HG02798 (cell line): ENCODE data around the gene FOXO1.

Experiments
- ATAC-seq: cut with Tn5 transposase; IDR thresholded peaks from one replicate; pipeline ENCODE4 v1.9.1; 2021; ENCODE audit warnings: mild to moderate bottlenecking; ENCODE audit not compliant: unreplicated experiment, poor library complexity

FOXO1 gene

DNA sequence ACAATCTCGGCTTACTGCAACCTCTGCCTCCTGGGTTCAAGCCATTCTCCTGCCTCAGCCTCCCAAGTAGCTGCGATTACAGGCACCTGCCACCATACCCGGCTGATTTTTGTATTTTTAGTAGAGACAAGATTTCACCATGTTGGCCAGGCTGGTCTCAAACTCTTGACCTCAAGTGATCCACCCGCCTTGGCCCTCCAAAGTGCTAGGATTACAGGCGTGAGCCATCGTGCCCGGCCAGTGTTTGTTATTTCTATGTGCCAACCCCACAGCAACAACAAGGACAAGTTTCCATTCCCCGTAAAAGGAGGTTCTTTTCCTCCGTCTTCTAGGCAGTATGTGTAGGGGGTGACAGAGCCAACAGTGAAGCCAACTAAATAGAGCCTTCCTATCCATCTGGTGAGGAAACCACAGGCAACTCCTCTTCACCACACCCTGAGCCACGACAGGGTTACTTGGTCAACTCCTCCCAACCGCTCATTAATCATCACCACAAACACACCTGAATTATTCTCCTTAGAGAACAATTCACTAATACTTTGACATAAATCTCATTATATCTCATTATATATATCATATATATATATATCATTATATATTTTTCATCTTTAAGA lies 25.5 kb downstream of the FOXO1 start:
- no peak for ATAC-seq

DNA sequence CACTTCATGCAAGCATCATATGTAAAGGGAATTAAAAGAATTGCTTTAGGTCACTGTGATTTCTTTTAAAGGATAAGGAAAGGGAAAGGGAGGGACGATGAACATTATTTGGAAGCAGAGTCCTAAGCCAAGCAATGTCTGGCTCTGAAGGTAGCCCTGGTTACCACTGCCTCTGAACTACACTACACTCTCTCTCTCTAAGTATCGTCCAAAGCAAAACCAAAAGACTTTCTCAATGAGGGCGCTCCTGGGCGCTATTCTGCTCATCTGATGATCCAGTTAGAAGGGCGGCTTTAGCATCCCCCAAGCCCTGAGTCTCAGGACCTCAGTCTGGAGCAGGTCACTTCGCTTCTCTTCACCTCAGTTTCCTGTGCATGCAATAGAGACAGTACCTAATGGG lies 26.2 kb downstream of the FOXO1 start:
- no peak for ATAC-seq

DNA sequence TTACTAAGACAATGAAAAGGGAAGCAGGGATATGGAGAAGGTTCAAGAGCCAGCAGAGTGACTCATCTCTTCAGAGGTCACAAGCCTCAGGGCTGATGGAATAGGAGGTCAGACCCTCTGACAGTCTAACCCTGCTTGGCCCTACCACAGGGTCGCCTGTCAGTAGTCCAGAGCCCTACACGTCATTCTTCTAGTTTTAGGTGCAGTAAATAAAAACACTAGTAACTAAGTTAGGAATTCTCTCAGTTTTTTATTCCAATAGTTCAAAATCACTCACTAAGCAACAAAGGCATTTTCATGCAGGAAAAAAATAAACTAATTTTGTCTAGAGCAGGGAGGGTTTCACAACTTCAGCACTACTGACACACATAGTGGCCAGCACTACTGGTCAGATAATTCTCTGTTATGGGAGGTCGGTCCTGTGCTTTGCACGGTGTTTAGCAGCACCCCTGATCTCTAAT lies 27.2 kb downstream of the FOXO1 start:
- ATAC-seq = no peak

DNA sequence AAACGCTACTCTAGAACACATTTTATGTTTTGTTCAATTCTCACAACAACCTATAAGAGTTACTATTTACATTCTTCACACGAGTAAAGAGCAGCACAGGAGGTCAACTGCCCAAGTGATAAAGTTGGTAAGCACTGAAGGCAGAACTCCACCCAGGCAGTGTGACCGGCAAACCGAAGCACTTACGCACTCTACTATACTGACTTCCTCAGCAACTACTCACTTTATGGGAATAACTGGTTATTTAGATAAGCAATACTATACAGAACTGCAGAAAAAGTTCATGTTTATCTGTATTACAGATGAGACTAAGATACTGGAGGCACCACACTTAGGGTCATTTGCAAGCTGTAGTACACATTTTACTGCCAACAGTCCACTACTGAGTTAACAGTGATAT lies 28.8 kb downstream of the FOXO1 start:
- ATAC-seq = no peak

DNA sequence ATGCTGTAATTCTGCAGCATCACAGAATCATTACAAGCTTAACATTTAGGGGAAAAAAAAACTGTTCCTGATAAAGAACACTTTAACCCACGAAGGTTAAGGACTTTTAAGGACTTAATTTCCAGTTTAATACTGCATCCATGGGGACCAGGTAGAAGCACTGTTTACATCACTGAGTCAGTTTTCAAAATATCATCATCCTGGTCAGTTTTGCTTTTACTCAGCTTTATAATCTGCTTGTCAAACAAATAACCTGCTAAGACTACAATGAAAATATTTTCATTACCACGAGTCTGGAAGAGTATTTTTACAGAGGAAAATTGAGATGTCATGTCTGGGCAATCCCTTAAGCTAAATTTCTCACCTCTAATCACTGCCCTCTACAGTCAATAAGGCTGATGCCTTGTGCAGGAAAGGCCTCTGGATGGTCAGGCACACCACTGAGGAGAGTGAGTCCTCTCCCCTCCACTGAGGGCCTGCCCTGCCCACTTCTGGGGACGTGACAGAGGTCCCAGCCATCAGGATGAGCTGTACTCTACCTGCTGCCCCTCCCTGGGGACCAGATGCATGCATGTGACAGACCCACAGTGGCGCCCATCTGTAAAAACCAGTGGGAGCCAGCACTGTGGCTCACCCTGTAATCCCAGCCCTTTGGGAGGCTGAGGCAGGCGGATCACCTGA lies 31.0 kb downstream of the FOXO1 start:
- ATAC-seq = no peak

DNA sequence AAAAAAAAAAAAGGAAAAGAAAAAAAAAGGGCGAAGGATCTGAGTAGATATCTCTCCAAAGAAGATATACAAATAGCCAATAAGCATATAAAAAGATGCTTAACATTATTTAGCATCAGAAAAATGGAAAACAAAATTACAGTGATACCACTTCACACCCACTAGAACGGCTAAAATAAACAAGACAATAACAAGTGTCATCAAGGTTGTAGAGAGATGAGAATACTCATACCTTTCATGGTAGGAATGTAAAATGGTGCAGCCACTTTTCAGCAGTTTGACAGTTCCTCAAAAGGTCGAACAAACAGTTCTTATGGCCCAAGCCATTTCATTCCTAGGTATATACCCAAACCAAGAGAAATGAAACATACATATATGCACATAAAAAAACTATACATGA lies 33.5 kb downstream of the FOXO1 start:
- ATAC-seq = no peak

DNA sequence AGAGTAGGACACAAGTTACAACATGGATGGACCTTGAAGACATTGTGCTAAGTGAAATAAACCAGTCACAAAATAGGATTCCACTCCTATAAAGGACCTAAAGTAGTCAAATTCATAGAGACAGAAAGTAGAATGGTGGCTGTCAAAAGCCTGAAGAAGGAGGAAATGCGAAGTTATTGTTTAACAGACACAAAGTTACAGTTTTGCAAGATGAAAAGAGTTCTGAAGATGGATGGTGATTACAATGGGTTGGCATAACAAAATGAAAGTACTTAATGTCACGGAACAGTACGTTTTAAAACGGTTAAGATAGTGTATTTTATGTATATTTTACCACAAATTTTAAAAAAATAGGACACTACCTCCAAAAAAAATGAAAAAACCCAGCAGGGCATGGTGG lies 34.8 kb downstream of the FOXO1 start:
- peak; percentile 40 for ATAC-seq

DNA sequence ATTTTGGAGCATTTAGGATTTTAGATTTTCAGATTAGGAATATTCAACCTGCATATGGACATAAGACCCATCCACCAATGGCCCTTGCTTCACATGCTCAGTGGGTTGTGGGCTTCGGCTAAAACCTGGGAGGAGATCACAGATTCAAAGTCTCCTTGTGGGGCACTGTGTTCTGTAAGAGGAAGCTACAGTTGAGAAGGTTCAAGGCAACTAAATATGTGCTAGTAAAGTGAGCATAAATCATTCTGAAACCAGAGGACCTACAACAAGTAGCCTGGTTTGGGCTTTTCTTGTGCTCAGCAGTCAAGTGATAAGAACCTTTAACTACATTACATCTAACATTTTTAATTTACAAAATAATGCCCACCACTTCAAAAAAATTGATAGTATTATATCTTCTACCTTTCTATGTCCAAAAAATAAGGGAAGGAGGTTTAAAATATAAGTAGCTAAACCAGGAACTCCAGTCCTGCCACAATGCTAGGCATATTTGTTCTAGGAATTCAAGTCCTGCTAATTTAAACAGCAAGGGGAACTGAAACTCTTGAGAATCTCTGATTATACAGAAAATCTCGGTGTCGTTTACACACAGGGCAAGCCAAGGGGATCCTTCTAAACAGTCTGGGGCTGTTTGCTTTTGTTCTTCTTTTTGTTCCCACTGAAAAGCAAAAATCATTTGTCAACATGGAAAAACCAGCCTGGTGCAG lies 36.6 kb downstream of the FOXO1 start:
- ATAC-seq = peak; percentile 77

DNA sequence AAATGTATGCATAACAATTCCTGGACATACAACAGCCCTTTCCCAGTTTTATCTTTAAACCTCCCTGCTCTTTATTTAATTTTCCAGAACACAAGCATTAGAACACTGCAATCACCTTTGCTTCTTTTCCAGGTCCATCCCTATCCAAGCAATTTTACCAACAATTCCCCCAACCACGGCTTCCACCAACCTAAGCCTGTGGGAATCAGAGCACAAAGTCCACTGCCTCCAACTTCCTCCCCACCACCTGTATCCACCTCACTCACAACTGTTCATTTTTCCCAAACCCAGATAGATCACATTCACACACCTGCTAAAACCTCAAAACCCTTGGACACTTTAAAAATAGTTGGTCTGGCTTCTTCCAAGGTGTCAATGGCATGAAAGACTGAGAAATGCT lies 39.5 kb downstream of the FOXO1 start:
- no peak for ATAC-seq

DNA sequence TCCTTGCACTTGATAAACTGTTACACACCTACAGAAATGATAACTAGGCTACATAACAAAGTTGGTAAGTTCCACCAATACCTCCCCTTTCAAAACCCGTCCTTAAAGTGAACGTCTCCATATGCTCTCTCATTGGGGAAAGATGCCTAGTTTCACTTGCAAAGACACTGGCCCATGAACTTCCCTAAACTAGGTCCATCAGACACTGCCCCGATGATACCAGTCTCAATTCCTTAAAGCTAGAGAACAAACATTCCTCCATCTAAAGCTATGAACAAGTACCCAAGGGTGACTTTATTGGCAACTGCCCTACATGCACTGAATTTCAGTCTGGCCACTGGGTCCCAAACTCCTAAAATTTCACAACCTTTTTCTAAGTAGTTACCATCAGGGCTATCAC lies 39.9 kb downstream of the FOXO1 start:
- ATAC-seq = no peak

DNA sequence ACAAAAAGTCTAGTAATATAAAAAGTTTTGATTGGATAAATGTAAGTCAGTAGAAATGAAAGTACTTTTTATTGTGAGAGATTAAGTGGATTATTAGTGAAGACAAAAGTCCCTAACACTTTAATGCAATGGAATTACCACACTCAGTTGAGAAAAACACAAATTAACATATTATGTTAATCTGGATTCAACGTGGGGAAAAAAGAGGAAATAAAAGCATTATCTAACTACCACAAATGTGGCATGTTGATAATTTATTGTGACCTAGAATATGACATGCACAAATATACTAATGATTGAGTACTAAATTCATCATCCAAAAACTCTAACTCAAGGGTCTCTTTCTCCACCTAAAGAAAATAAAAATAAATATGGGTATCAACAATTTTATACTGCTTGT lies 41.5 kb downstream of the FOXO1 start:
- ATAC-seq = no peak

DNA sequence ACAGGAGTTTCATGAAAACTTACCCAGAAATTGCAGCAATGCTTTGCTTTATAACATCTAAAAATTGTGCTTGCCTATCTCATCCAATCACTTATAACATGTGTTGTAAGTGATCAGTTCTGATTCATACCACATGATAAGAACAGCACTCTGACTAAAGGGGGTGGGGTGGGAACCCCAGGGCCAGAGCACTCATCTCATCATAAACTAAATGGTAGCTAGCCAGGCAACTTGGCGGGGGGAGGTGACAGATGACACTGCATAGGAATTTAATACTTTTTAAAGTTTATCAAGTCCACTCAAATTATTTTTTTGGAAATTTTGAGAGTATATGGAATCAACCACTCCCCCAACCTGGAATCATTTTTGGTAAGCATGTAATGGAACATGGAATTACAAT lies 42.1 kb downstream of the FOXO1 start:
- ATAC-seq = no peak

DNA sequence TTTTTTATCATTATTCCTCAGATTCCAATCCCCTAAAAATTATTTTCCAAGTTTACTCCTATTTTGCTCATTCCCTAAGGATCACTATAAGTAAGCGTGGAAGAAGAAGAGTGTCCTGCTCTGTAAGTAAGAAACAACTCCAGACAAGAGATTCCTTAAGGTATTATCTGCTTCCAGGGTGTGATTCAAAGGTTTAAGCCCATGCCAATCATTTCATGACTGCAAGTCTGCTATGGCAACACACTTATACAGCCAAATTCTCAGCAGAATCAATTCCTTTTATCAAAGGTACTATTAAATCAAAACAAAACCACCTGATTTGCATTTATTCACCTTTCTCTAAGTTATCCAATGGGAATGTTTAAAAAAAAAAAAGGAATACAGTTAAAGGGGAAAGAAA lies 43.7 kb downstream of the FOXO1 start:
- ATAC-seq = no peak

DNA sequence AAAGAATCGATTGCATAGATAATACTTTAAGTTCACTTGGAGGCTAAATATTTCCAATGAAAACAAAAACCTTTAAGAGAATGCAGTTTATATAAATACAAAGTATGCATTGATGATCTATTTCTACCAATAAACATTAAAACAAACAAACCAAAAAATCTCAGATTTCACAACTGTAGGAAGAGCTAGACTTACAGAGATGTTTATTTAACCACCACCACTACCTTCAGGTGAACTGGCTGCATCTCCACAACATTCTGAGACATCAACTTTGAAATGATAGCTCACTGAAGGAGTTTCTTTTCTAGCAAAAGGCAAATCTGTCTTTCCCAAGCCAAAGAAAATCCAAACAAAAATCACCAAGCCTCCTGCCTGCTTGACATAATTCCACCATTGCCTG lies 44.2 kb downstream of the FOXO1 start:
- no peak for ATAC-seq

DNA sequence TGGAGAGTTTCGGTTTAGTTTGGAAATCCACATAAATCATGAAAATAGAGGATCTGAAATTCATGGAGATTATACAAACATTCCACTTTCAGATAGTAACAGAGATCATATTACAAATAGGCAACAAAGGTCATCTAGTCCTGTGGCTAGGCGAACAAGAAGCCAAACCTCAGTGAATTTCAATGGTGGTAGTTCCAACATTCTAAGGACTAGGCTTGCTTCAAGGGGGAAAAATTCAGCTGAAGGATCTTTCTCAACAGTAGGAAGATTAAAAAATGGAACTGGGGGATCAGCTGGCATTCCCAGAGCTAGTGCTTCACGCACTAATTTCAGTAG lies 47.0 kb downstream of the FOXO1 start:
- no peak for ATAC-seq

DNA sequence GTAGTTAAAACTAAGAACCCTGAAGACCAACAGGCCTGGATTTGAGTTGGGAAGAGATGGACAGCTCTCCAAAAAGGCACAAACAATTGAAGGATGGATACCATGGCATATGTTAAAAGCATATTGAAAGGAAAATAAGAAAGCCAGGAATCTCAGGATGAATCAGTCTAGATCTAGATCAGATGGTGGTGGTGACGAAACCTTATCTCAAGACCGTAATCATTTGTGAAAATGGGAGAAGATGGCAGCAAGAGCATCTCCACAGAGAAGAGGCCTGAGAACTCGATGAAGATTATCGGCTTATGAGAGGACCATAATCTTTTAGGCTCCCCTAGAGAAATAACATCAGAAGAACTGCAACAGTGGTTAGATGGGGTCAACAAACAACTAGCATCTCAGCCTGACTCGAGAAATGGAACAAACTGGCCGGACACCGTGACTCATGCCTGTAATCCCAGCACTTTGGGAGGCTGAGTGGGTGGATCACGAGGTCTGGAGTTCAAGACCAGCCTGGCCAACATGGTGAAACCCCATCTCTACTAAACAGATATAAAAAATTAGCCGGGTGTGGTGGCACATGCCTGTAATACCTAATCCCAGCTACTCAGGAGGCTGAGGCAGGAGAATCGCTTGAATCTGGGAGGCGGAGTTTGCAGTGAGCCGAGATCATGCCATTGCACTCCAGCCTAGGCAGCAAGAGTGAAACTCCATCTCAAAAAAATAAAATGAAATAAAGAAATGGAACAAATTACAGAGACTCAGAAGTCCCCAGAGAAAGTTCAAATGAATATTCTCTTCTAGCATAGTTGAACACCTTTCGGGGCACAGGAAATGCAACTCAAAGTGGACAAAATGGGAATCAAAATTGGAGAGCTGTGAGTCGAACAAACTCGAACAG lies 47.6 kb downstream of the FOXO1 start:
- ATAC-seq = no peak

DNA sequence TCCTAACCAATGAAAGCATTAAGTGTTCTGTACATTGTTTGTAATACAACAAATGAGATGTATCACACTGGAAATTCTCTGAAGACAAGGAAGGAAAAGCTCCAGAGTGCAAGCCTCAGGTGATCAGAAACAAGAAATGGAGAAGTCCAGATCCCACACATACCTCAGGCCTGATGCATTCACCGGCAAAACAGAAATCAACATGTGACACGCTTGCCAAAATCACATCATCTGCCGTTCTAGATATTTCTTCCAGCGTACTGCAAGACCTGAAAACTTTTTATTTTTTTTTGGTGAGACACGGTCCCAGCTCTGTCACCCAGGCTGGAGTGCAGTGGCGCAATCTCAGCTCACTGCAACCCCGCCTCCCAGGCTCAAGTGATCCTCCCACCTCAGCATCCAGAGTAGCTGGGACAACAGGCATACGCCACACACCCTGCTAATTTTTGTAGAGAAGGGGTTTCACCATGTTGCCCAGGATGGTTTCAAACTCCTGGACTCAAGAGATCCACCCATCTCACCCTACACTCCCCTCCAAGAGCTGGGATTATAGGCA lies 48.6 kb downstream of the FOXO1 start:
- no peak for ATAC-seq

DNA sequence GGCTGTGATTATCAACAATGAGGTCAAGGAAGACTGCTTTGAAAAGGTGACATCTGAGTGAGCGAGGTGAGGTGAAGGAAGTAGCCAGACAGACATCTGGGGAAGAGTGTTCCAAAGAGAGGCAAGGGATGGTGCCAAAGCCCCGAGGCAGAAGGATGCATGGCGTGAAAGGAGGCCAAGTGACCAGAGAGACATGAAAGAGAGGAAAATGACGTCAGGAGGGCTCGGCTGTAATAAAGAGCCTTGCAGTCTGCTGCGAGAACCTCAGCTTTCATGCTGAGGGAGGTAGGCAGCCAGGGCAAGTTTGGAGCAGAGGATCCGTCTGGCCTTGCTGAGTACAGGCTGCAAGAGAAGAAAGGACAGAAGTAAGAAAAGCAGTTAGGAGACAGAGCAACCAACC lies 50.8 kb downstream of the FOXO1 start:
- ATAC-seq = no peak

DNA sequence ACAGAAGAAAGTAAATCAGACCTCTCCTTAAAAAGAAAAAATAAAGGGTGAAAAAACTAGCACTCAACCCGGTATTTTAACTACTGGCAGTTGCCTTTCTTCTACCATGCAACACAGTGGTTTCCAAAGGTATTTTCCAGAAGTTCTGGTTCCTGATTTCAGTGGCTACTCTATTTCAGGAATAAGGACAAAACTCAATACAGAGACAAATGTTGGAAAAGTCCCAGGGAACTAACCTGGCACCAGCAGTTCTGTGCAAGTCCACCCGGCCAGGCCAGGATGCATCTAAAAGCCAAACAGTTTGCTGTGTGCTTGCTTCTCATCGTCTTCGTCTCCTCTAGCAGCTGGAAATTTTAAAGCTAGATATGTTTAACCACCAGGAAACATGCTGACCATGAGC lies 52.5 kb downstream of the FOXO1 start:
- no peak for ATAC-seq

DNA sequence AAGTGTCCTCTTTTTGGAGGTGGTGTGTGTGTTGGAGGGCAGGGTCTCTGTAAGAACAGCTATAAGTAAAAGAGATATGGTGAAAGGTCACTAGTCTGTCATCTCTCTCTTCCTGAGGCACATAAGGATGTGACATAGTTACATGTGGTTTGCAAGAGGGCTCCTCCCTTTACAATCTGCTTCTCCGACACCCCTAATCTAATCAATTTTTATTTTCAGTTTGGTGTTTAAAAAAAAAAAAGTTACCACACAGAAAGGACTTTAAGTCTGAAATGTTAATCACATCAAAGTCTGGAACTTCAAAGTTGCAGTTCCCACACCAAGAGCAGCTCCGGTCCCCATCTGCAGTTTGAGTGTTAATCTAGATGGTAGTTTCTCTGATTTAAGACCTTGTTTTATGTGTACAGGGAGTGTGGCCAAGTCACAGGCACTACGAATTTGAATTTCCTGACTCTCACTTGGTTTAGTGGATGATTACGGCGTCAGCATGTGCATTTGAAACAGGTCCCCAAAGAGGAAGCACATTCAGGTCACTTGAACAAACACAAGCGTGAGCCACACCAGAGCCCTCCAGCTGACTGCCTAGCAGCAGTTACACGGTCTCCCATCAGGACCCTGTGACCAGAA lies 53.1 kb downstream of the FOXO1 start:
- peak; percentile 85 for ATAC-seq
